ENCODE measurements around the gene VEZT. TPM values are rescaled to one million over a fixed set of nuclear protein-coding genes. Genes with fewer than 3 reads are reported as not detected.

VEZT gene
- total and polyA plus RNA-seq, 4 donors, result 13.7 to 47.4 (median 22.0) TPM

DNA sequence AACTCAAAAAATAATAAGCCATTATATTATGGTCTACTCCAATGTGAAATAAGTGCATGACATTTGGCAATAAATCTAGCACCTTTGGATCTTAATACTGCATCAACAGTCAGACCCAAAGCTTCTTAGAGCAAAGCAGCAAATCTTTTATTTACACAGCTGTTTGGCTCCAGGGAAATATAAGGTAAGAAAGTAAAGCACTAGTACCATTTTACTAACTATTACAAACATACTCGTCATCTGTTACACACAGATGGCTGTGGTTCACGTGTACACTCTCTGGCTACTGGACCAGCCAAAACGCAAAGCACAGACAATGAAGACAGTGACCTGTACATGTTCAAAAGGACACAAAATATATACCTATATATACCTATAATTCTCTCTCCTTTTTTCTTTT is 3.1 kb upstream of the VEZT start:
- TF ChIP-seq GABPA (IDR thresholded peaks at IDR 0.05 in 1 of 2, conservative IDR thresholded peaks at IDR 0.05 in 1 of 2), result no peak
- TF ChIP-seq FOXA1 (IDR thresholded peaks at IDR 0.05), result no peak
- TF ChIP-seq, protein P1, sequence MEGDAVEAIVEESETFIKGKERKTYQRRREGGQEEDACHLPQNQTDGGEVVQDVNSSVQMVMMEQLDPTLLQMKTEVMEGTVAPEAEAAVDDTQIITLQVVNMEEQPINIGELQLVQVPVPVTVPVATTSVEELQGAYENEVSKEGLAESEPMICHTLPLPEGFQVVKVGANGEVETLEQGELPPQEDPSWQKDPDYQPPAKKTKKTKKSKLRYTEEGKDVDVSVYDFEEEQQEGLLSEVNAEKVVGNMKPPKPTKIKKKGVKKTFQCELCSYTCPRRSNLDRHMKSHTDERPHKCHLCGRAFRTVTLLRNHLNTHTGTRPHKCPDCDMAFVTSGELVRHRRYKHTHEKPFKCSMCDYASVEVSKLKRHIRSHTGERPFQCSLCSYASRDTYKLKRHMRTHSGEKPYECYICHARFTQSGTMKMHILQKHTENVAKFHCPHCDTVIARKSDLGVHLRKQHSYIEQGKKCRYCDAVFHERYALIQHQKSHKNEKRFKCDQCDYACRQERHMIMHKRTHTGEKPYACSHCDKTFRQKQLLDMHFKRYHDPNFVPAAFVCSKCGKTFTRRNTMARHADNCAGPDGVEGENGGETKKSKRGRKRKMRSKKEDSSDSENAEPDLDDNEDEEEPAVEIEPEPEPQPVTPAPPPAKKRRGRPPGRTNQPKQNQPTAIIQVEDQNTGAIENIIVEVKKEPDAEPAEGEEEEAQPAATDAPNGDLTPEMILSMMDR (IDR thresholded peaks at IDR 0.05; ENCODE audit: low read depth, low read length, missing input control), result no peak
- no peak for TF ChIP-seq HNF4G (IDR thresholded peaks at IDR 0.05)
- no peak for TF ChIP-seq NR2F2 (IDR thresholded peaks at IDR 0.05)
- no peak for TF ChIP-seq RXRA (IDR thresholded peaks at IDR 0.05)
- no peak for TF ChIP-seq HNF4A (conservative IDR thresholded peaks at IDR 0.05)
- TF ChIP-seq SP1 (IDR thresholded peaks at IDR 0.05), result no peak
- TF ChIP-seq, protein P2, sequence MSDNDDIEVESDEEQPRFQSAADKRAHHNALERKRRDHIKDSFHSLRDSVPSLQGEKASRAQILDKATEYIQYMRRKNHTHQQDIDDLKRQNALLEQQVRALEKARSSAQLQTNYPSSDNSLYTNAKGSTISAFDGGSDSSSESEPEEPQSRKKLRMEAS (IDR thresholded peaks at IDR 0.05), result no peak
- TF ChIP-seq, protein P3, sequence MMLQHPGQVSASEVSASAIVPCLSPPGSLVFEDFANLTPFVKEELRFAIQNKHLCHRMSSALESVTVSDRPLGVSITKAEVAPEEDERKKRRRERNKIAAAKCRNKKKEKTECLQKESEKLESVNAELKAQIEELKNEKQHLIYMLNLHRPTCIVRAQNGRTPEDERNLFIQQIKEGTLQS (IDR thresholded peaks at IDR 0.05), result no peak
- TF ChIP-seq TAF1 (conservative IDR thresholded peaks at IDR 0.05), result no peak
- TF ChIP-seq, protein P4, sequence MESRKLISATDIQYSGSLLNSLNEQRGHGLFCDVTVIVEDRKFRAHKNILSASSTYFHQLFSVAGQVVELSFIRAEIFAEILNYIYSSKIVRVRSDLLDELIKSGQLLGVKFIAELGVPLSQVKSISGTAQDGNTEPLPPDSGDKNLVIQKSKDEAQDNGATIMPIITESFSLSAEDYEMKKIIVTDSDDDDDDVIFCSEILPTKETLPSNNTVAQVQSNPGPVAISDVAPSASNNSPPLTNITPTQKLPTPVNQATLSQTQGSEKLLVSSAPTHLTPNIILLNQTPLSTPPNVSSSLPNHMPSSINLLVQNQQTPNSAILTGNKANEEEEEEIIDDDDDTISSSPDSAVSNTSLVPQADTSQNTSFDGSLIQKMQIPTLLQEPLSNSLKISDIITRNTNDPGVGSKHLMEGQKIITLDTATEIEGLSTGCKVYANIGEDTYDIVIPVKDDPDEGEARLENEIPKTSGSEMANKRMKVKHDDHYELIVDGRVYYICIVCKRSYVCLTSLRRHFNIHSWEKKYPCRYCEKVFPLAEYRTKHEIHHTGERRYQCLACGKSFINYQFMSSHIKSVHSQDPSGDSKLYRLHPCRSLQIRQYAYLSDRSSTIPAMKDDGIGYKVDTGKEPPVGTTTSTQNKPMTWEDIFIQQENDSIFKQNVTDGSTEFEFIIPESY (IDR thresholded peaks at IDR 0.05), result no peak
- no peak for TF ChIP-seq RAD21 (IDR thresholded peaks at IDR 0.05)
- no peak for TF ChIP-seq JUND (IDR thresholded peaks at IDR 0.05)
- no peak for TF ChIP-seq YY1 (IDR thresholded peaks at IDR 0.05)
- no peak for TF ChIP-seq FOXA2 (IDR thresholded peaks at IDR 0.05)
- TF ChIP-seq, protein P5, sequence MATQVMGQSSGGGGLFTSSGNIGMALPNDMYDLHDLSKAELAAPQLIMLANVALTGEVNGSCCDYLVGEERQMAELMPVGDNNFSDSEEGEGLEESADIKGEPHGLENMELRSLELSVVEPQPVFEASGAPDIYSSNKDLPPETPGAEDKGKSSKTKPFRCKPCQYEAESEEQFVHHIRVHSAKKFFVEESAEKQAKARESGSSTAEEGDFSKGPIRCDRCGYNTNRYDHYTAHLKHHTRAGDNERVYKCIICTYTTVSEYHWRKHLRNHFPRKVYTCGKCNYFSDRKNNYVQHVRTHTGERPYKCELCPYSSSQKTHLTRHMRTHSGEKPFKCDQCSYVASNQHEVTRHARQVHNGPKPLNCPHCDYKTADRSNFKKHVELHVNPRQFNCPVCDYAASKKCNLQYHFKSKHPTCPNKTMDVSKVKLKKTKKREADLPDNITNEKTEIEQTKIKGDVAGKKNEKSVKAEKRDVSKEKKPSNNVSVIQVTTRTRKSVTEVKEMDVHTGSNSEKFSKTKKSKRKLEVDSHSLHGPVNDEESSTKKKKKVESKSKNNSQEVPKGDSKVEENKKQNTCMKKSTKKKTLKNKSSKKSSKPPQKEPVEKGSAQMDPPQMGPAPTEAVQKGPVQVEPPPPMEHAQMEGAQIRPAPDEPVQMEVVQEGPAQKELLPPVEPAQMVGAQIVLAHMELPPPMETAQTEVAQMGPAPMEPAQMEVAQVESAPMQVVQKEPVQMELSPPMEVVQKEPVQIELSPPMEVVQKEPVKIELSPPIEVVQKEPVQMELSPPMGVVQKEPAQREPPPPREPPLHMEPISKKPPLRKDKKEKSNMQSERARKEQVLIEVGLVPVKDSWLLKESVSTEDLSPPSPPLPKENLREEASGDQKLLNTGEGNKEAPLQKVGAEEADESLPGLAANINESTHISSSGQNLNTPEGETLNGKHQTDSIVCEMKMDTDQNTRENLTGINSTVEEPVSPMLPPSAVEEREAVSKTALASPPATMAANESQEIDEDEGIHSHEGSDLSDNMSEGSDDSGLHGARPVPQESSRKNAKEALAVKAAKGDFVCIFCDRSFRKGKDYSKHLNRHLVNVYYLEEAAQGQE (IDR thresholded peaks at IDR 0.05), result no peak
- TF ChIP-seq EGR1 (IDR thresholded peaks at IDR 0.05; ENCODE audit: low read depth in 2 of 2), result no peak
- Histone ChIP-seq H3K9me3 (ENCODE audit: control insufficient read depth in 4 of 4, low read length in 3 of 4) (no peaks in the 10 kb centered on the region), H3K4me3 (ENCODE audit: low read depth in 1 of 3, low read length in 3 of 3) (no peak overlapping the region), H3K27ac (ENCODE audit: low read depth in 1 of 2, low read length in 2 of 2) (no peak overlapping the region), H3K36me3 (ENCODE audit: control insufficient read depth in 4 of 4, insufficient read depth in 3 of 4, low read depth in 1 of 4, low read length in 3 of 4) (no peaks in the 10 kb centered on the region), H3K9ac (ENCODE audit: low read depth in 1 of 2, low read length in 2 of 2) (no peak overlapping the region), H3K4me1 (ENCODE audit: control insufficient read depth in 4 of 4, insufficient read depth in 4 of 4, low read length in 3 of 4) (peaks cover 3 to 18% (median 9%) of the 10 kb centered on the region in 4 donors), H3K27me3 (ENCODE audit: control insufficient read depth in 4 of 4, insufficient read depth in 4 of 4, low read length in 3 of 4) (no peaks in the 10 kb centered on the region)
- no peak for DNase-seq (ENCODE audit: low spot score)
- WGBS, result 90% methylated on average over 3 of the region's 3 CpGs

All from liver (tissue), 9 donors.